DMS79 (cell line): ENCODE results near the gene MYH14.

Source experiments
- DNase-seq: peaks from one replicate; lab custom pipeline; 2025; lab: John Stamatoyannopoulos, UW

The MYH14 gene

DNA sequence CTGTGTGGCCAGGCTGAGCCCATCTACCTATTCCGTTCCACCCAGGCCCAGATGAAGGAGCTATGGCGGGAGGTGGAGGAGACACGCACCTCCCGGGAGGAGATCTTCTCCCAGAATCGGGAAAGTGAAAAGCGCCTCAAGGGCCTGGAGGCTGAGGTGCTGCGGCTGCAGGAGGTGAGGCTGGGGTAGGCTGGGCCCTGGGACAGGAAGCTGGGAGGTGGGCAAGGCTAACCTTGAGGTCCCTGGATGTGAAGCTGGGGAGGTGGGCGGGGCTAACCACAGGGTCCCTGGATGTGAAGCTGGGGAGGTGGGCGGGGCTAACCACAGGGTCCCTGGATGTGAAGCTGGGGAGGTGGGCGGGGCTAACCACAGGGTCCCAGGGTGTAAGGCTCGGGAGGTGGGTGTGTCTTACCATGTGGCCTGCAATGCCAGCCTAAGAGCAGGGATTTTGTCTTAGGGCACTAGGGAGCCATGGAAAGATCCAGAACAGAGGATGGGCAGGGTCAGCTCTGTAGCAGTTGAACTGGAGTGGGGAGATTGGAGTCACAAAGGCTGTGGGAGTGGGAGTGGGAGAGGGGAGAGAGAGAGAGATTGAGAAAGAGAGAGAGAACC, 88.9 kb downstream of the MYH14 start:
- no peak for DNase-seq

DNA sequence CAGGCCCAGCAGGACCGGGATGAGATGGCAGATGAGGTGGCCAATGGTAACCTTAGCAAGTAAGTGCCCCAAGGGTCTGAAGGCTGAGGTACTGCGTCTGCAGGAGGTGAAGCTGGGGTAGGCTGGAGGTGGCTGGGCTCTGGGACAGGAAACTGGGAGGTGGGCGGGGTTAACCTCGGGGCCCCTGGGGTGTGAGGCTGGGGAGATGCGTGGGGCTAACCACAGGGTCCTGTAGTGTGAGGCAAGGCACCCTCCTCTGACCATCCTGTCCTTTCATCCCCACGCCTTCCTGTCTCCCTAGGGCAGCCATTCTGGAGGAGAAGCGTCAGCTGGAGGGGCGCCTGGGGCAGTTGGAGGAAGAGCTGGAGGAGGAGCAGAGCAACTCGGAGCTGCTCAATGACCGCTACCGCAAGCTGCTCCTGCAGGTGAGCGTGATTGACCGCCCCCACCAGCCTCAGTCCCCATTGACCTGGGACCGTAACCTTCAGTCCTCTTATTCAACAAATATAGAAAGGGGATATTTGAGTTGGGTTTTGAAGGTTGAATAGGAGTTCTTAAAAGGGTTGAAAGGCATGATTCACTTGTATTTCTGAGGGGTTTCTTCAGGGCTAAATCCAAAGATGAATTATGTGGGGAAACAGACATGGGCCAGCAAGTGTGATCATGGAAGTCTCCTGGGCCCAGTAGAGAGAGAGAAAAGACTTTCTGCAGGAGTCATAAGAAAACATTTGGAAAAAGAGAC, 90.0 kb downstream of the MYH14 start:
- no peak for DNase-seq

- DNase-seq = no peak
Measured at GRCh38 chr19:50300051-50300450, 96.6 kb downstream of the MYH14 start.

GRCh38 chr19:50300814-50301606, 97.6 kb downstream of the MYH14 start:
- no peak for DNase-seq

- no peak for DNase-seq
Measured at GRCh38 chr19:50301607-50301971, 98.2 kb downstream of the MYH14 start.

- no peak for DNase-seq
Measured at GRCh38 chr19:50303558-50303957, 100.1 kb downstream of the MYH14 start.

GRCh38 chr19:50308991-50309390, 105.6 kb downstream of the MYH14 start:
- DNase-seq = no peak

DNA sequence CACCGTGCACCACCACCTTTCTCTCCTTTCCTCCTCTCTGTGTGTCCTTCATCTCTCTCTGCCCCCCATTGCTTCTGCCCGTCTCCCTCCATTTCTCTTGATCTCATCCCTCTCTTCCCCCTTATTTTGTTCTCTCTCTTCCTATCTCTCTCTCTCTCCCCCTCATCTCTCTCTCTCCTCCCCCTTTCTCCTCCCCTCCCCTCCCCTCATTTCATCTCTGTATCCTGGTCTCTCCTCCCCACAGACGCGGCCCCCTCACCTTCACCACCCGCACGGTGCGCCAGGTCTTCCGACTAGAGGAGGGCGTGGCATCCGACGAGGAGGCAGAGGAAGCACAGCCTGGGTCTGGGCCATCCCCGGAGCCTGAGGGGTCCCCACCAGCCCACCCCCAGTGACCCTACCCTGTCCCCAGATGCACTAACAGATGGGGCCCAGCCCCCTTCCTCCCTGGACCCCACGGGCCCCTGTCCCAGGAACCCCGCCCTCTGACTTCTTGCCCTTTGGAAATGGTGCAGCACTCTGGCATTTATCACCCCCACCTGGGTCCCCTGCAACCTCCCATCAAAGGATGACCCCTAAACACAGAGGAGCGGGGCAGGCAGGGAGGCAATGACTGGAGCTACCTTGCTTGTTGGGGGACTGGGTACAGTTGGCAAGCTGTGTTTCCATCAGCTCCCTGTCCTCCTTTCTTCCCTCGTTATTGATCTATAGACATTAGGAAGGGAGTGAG, 106.1 kb downstream of the MYH14 start:
- no peak for DNase-seq

DNA sequence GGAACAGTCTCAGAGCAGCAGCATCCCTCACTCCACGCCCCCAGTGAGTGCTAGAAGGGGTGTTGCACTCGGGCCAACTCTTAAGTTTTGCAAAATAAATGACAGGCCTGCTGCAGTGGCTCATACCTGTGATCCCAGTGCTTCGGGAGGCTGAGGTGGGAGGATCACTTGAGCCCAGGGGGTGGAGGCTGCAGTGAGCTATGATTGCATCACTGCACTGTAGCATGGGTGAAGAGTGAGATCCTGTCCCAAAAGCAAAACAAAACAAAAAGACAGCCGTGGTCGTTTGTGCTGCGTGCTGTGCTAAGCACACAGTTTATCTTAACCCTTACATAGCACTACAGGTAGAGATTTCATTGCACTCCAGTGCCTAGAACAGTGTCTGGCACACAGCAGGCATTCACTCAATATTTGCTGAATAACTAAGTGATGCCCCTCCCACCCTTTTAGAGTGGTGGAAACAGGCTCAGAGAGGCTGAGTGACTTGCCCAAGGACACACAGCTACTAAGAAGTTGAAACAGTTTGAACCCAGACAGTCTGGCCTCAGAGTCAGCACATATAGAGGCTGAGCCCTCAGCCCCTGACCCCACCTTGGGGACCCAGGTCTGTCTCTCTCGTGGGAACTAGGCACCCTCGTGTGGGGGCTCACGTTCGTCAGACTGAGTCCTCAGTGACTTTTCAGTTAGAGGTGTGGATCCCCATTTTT, 107.5 kb downstream of the MYH14 start:
- DNase-seq = no peak

DNA sequence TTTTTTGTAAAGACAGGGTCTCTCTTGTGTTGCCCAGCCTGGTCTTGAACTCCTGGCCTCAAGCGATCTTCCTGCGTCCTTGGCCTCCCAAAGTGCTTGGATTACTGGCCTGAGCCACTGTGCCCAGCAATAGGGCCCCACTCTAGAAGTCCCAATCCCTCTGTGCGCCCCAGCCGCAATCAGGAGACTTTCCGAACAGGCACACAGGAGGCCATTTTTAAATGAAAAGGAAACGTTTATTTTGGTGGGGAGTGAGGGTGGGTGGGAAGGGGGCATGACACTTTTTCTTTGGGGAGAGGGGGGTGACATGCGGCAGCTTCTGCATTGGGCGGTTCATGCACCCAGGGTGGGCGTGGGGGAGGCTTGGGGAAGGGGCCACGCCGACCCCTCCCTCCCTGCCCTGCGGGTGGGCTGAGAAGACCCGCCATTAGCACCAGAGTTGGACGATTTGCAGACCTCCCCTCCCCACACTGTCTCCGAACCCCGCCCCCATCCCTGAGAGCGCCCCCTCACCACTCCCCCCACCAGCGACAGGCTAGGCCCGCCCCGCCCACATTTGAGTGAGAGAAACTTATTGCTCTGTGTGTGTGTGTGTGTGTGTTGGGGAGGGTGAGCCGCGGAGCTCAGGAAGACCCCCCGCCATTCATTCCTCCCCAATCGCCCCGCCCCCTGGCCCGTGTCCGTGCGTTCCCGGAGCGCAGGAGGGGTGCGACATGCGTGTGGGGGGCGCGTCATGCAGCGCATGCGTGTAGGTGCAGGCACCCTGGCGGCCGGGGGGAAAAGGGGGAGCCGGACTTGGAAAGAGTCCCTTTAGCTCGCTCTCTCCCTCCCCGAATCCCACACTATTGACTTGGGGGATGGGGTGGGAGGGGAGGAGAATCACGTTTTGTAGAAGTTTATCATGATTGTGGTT, 108.6 kb downstream of the MYH14 start:
- DNase-seq = no peak

- DNase-seq = no peak
Measured at GRCh38 chr19:50312967-50313811, 109.8 kb downstream of the MYH14 start.

DNA sequence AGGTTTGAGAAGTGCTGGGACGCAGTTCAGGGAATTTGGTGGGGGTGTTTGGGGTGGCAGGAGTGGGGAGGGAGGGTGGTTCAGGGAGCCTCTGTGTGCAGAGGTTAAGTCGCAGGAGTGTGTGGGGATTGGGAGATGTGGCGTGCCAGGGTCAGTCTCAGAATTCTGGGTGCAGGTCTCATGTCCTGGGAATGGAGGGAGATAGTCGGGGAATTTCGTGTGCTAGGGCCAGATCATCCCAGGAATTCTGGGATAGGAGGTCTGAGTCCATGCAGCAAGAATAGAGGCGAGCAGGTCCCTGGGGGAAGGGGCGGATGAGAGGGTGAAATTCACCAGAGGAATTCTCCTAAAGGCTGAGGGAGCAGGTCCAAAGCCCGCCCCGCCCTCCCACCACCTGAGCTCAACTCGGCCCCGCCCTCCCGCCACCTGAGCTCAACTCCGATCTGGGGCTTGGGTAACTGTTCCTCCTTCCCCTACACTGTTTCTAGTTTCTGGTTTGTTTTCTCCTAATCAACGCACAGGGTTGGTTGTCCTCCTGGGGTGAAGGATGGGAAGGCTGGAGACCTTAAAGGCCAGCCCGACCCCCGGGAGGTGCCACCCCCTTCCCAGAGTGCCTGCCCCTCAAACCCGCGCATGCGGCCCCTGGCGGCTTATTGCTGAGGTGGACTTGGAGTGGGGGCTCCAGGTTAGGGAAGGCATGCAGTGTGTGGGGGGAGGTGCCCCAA, 110.6 kb downstream of the MYH14 start:
- DNase-seq = peak; percentile 13

GRCh38 chr19:50314724-50315708, 111.6 kb downstream of the MYH14 start:
- DNase-seq = no peak

DNA sequence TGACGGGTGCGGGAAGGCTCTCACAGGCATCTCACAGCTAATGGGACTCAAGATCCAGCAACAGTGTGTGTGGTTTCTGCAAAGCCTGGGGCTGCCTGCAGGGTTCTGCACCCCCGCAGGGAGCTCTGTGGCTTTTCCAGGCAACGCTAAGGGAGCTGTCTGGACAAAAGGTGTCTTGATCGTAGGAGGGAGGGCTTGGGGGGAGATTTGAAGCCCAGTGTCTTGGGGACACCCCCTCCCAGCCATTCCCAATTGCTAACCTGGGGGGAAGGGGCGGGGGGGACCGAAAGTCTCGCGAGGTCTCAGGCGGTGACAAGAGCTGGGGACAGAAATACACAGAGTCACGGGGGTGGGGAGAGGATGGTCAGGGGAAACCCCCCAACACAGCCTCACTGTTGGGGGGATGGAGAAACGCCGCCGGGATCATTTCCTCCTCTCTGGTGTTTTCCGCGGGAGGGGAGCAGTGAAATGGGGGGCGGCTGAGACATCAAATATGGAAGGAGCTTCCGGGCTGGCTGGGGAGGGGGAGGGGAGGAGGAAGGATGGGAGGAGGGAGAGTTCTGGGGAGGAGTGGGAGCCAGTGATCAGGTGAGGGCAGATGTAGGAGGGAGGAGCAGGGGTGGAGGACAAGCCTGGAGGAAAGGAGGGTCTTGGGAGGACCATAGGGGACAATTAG, 112.5 kb downstream of the MYH14 start:
- DNase-seq = peak; percentile 58

DNA sequence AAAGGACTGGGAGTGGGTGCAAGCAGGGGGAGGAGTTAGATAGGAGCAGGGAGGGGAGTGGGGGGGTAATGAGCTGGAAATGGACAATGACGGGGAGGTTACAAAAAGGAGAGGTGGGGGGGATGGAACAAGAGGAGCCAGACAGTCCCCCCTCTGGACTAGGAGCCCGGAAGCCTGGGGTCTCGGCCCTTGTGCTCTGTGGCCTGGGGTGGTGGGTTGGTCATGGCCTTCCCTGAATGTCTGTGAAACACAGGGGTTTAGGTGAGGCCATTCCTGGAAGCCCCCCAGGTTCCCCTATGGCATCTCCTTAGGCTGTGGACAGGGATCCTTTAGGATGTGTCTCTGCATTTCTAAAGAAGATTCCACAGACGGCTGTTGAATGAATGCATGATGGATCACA, 113.7 kb downstream of the MYH14 start:
- DNase-seq = no peak

GRCh38 chr19:50318438-50318837, 115.0 kb downstream of the MYH14 start:
- no peak for DNase-seq

DNA sequence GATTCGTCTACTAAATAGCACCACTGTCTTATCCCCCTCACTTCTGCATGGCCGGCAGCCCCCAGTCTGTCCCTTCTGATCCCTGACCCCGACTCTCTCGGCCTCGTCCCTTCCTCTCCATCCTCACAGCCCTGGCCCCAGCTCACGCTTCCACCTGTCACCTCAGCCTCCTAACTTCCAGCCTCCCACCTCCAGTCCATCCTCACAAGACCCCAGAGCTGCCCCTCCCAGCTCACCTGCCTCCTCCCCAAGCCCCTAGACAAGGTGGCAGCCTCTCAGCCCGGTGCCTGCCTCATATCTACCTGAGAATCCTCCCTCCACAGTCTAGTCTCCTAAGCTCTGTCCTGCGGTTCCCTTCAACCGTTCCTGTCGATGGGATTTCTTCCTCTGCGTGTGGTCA, 115.7 kb downstream of the MYH14 start:
- DNase-seq = no peak
